ENCODE data around the gene HCRTR2. TPM values are rescaled to one million over a fixed set of nuclear protein-coding genes. Genes with fewer than 3 reads are reported as not detected.
"Not testable (repeated sequence)": the region's sequence is repeated elsewhere in the genome, so short reads cannot be mapped to it uniquely, and the experiment has no call there.

HCRTR2 gene
- total RNA-seq, 2 donors from 2014 or later = not detected

DNA sequence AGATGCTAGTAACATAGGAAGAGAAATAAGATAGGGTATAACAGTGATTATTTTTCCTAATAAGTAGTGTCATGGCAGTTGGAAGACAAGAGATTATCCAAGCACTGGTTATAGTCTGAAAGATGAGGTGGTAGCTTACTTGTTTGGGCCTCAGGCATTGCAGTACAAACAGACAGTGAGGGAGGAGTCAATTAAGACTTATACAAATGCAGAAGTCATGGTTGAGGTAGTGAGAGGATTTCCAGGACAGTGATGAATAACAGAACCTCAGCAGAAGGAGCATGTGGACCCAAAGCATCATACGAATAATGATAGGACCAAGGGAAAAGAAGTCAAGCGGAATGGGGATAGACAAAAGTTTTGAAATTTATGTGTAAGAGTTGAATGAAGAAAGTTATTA lies 53.5 kb downstream of the HCRTR2 start:
- no peaks in the 10 kb centered on the region for H3K4me1 ChIP-seq
- intact Hi-C loops (cut with DNase I) = no loop called here
- TF ChIP-seq CTCF (IDR thresholded peaks at IDR 0.05) = no peak
- no peaks in the 10 kb centered on the region for H3K36me3 ChIP-seq
- H3K27ac ChIP-seq = no peak overlapping the region
- H3K9ac ChIP-seq (ENCODE audit: low read depth in 2 of 2, low read length in 2 of 2) = no peak overlapping the region
- DNase-seq = no peak
- H3K27me3 ChIP-seq = no peaks in the 10 kb centered on the region
- no peak overlapping the region for H3K4me3 ChIP-seq
- H3K9me3 ChIP-seq = no peaks in the 10 kb centered on the region

- Histone ChIP-seq H3K9ac (ENCODE audit: low read depth in 2 of 2, low read length in 2 of 2) (no peak overlapping the region), H3K9me3 (no peaks in the 10 kb centered on the region), H3K27ac (no peak overlapping the region), H3K36me3 (no peaks in the 10 kb centered on the region), H3K4me1 (no peaks in the 10 kb centered on the region), H3K4me3 (no peak overlapping the region), H3K27me3 (no peaks in the 10 kb centered on the region)
- intact Hi-C loops (cut with DNase I) = loop anchor here (5.0 kb wide), 1 partner anchor 1257 kb away; no protein-coding TSS in a partner anchor
- DNase-seq = no peak
- no peak for TF ChIP-seq CTCF (IDR thresholded peaks at IDR 0.05)
These were observed 64.8 kb downstream of the HCRTR2 start for GRCh38 chr6:55239099-55239498.

DNA sequence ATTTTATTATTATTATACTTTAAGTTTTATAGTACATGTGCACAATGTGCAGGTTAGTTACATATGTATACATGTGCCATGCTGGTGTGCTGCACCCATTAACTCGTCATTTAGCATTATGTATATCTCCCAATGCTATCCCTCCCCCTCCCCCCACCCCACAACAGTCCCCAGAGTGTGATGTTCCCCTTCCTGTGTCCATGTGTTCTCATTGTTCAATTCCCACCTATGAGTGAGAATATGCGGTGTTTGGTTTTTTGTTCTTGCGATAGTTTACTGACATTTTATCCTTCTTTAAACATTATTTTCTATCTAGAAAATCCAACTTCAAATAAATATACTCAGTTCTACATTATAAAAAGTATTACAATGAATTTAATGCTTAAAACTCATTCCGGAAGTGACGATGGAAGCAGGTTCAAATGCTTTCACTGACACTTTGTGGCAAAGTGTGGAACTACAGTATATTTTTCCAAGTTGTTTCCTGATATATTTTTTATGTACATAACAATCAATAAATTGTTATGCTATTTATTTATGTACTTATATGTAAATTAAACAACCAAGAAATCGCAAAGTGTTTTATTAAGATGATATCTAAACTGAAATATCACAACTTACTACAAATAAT lies 66.8 kb downstream of the HCRTR2 start:
- not testable (repeated sequence) for H3K27ac ChIP-seq; DNase-seq; H3K9ac ChIP-seq (ENCODE audit: low read depth in 2 of 2, low read length in 2 of 2); H3K36me3 ChIP-seq; H3K9me3 ChIP-seq; H3K27me3 ChIP-seq; H3K4me1 ChIP-seq; H3K4me3 ChIP-seq
- intact Hi-C loops (cut with DNase I) = loop anchor here (10.0 kb wide), 1 partner anchor 616 kb away; no protein-coding TSS in a partner anchor
- peak; percentile 48 for TF ChIP-seq CTCF (IDR thresholded peaks at IDR 0.05)

DNA sequence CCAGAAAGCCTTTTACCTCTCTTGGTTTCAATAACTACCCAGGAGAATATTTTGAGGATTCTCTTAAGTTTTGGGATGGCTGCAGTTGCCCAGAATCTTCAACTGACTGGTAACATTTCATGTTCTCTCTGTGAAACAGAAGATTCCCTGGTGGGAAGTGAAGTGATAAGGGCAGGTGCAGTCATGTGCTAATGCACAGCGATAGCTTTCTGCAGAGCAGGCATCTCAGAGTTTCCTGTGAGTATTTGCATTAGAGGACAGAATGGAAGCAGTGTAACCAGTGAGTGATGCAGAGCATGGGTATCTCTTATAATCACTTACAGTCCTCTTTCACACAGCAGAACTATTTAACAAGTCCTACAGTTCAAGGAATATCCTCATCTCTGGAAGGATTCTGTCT lies 76.1 kb downstream of the HCRTR2 start:
- no peak overlapping the region for H3K27ac ChIP-seq
- H3K9me3 ChIP-seq = no peaks in the 10 kb centered on the region
- no peak overlapping the region for H3K4me3 ChIP-seq
- TF ChIP-seq CTCF (IDR thresholded peaks at IDR 0.05) = no peak
- DNase-seq = no peak
- intact Hi-C loops (cut with DNase I) = no loop called here
- no peak overlapping the region for H3K9ac ChIP-seq (ENCODE audit: low read depth in 2 of 2, low read length in 2 of 2)
- no peaks in the 10 kb centered on the region for H3K4me1 ChIP-seq
- H3K27me3 ChIP-seq = no peaks in the 10 kb centered on the region
- no peaks in the 10 kb centered on the region for H3K36me3 ChIP-seq

DNA sequence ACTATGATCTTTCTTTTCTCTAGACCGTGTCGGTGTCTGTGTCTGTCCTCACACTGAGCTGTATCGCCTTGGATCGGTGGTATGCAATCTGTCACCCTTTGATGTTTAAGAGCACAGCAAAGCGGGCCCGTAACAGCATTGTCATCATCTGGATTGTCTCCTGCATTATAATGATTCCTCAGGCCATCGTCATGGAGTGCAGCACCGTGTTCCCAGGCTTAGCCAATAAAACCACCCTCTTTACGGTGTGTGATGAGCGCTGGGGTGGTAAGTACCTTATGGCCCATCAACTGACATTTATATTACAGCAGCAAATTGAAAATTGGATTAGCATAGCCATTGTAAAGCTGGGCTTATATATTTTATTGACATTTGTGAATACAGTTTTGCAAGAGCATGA lies 80.8 kb downstream of the HCRTR2 start:
- no peak for DNase-seq
- TF ChIP-seq CTCF (IDR thresholded peaks at IDR 0.05) = no peak
- H3K4me3 ChIP-seq = no peak overlapping the region
- intact Hi-C loops (cut with DNase I) = no loop called here
- no peak overlapping the region for H3K9ac ChIP-seq (ENCODE audit: low read depth in 2 of 2, low read length in 2 of 2)
- no peak overlapping the region for H3K27ac ChIP-seq
- H3K36me3 ChIP-seq = no peaks in the 10 kb centered on the region
- no peaks in the 10 kb centered on the region for H3K9me3 ChIP-seq
- H3K4me1 ChIP-seq = no peaks in the 10 kb centered on the region
- no peaks in the 10 kb centered on the region for H3K27me3 ChIP-seq
